WTC11 (cell line): ENCODE results near the gene TCF12. TPM values are rescaled to one million over a fixed set of nuclear protein-coding genes. Genes with fewer than 3 reads are reported as not detected.

ENCODE experiments used
- ATAC-seq: fragments of 200-7000 bp; cut with Tn5 transposase; 2 replicates; pipeline ENCODE4 v1.10.0; 2021; ENCODE audit warnings: mild to moderate bottlenecking, moderate library complexity
- CTCF ChIA-PET: fragments of 300-600 bp; sonication (Branson Sonifier 250); formaldehyde crosslinking; loops from one replicate; lab custom pipeline; 2021; ENCODE audit warnings: antibody characterized with exemption; lab: Charles Lee
- POLR2A ChIA-PET: fragments of 350-600 bp; sonication (Branson Sonifier 250); formaldehyde crosslinking; loops from one replicate; lab custom pipeline; 2021; ENCODE audit warnings: antibody characterized with exemption; lab: Charles Lee
- DNase-seq: peaks from one replicate; pipeline ENCODE4 v3.0.0; 2021; ENCODE audit warnings: low spot score
- H3K27ac Mint-ChIP-seq: 2 replicates; pipeline ENCODE4 v1.8.0; 2021; ENCODE audit warnings: mixed read lengths
- H3K27me3 Mint-ChIP-seq: 2 replicates; pipeline ENCODE4 v1.8.0; 2021; ENCODE audit warnings: low read depth, mild to moderate bottlenecking, moderate library complexity, mixed read lengths
- H3K36me3 Mint-ChIP-seq: 2 replicates; pipeline ENCODE4 v1.8.0; 2021; ENCODE audit warnings: mixed read lengths
- H3K4me1 Mint-ChIP-seq: 2 replicates; pipeline ENCODE4 v1.8.0; 2022; ENCODE audit warnings: mixed read lengths
- H3K4me3 Mint-ChIP-seq: 2 replicates; pipeline ENCODE4 v1.8.0; 2021; ENCODE audit warnings: mild to moderate bottlenecking, moderate library complexity, mixed read lengths
- H3K9me3 Mint-ChIP-seq: 2 replicates; pipeline ENCODE4 v1.8.0; 2021; ENCODE audit warnings: mixed read lengths
- CBFB ChIP-seq: sonication (generic); formaldehyde crosslinking; IDR thresholded peaks from 2 replicates; pipeline ENCODE4 v1.8.1; 2022; ENCODE audit warnings: mild to moderate bottlenecking, low read depth, missing genetic modification reagents
- CREB1 ChIP-seq: sonication (generic); formaldehyde crosslinking; IDR thresholded peaks from 2 replicates; pipeline ENCODE4 v1.8.0; 2023; ENCODE audit warnings: mild to moderate bottlenecking, missing genetic modification reagents
- EMX1 ChIP-seq: fragments of 250-450 bp; sonication (Bioruptor Pico); IDR thresholded peaks from 2 replicates; pipeline ENCODE4 v1.8.0; 2021; ENCODE audit warnings: mild to moderate bottlenecking
- FOXJ3 ChIP-seq: sonication (generic); formaldehyde crosslinking; IDR thresholded peaks from 2 replicates; pipeline ENCODE4 v1.9.0; 2021; ENCODE audit warnings: missing genetic modification reagents, mild to moderate bottlenecking, borderline replicate concordance
- FOXK1 ChIP-seq: sonication (generic); formaldehyde crosslinking; IDR thresholded peaks from 2 replicates; pipeline ENCODE4 v1.8.0; 2022; ENCODE audit warnings: mild to moderate bottlenecking, moderate library complexity, missing genetic modification reagents
- GTF2I ChIP-seq: fragments of 250-450 bp; sonication (Bioruptor Pico); conservative IDR thresholded peaks from 2 replicates; pipeline ENCODE4 v1.4.0; 2021; ENCODE audit warnings: mild to moderate bottlenecking
- JAZF1 ChIP-seq: fragments of 250-450 bp; sonication (Bioruptor Pico); IDR thresholded peaks from 2 replicates; pipeline ENCODE4 v1.9.0; 2021; ENCODE audit warnings: moderate library complexity, mild to moderate bottlenecking, inconsistent platforms
- KAT7 ChIP-seq: sonication (generic); formaldehyde crosslinking; IDR thresholded peaks from 2 replicates; pipeline ENCODE4 v1.8.1; 2023; ENCODE audit warnings: missing genetic modification reagents, mild to moderate bottlenecking, borderline replicate concordance
- SMAD4 ChIP-seq: sonication (generic); formaldehyde crosslinking; IDR thresholded peaks from 2 replicates; pipeline ENCODE4 v1.8.0; 2022; ENCODE audit warnings: mild to moderate bottlenecking, missing genetic modification reagents
- SOX15 ChIP-seq: fragments of 250-450 bp; sonication (Bioruptor Pico); IDR thresholded peaks from 2 replicates; pipeline ENCODE4 v1.9.0; 2021; ENCODE audit warnings: mild to moderate bottlenecking
- TEAD4 ChIP-seq: sonication (generic); formaldehyde crosslinking; IDR thresholded peaks from 2 replicates; pipeline ENCODE4 v1.8.0; 2022; ENCODE audit warnings: mild to moderate bottlenecking, missing genetic modification reagents
- ZNF219 ChIP-seq: sonication (generic); formaldehyde crosslinking; IDR thresholded peaks from 2 replicates; pipeline ENCODE4 v1.8.0; 2023; ENCODE audit warnings: missing genetic modification reagents, mild to moderate bottlenecking, borderline replicate concordance
- ZNF317 ChIP-seq: sonication (generic); formaldehyde crosslinking; IDR thresholded peaks from 2 replicates; pipeline ENCODE4 v1.8.1; 2023; ENCODE audit warnings: low read depth, mild to moderate bottlenecking, moderate library complexity, missing genetic modification reagents, borderline replicate concordance
- ZNF396 ChIP-seq: fragments of 250-450 bp; sonication (Bioruptor Pico); IDR thresholded peaks from 2 replicates; pipeline ENCODE4 v1.8.0; 2021; ENCODE audit warnings: mild to moderate bottlenecking, moderate library complexity, borderline replicate concordance
- ZNF416 ChIP-seq: fragments of 250-450 bp; sonication (Bioruptor Pico); IDR thresholded peaks from 2 replicates; pipeline ENCODE4 v1.9.0; 2021; ENCODE audit warnings: mild to moderate bottlenecking, inconsistent platforms
- ZNF423 ChIP-seq: fragments of 250-450 bp; sonication (Bioruptor Pico); IDR thresholded peaks from 2 replicates; pipeline ENCODE4 v2.1.2; 2022; ENCODE audit warnings: mild to moderate bottlenecking, moderate library complexity
- ZNF671 ChIP-seq: fragments of 250-450 bp; sonication (Bioruptor Pico); IDR thresholded peaks from 2 replicates; pipeline ENCODE4 v1.8.0; 2021; ENCODE audit warnings: mild to moderate bottlenecking
- total RNA-seq: library from RNA; stranded (reverse); gene quantifications from 3 replicates; pipeline ENCODE4 v1.2.3, GENCODE V29; 2021
- TF ChIP-seq, protein P1 (sequence below): fragments of 250-450 bp; sonication (Bioruptor Pico); IDR thresholded peaks from 2 replicates; pipeline ENCODE4 v1.8.0; 2021; ENCODE audit warnings: mild to moderate bottlenecking
- TF ChIP-seq, protein P2 (sequence below): sonication (generic); formaldehyde crosslinking; IDR thresholded peaks from 2 replicates; pipeline ENCODE4 v1.8.0; 2023; ENCODE audit warnings: missing genetic modification reagents
- TF ChIP-seq, protein P3 (sequence below): fragments of 250-450 bp; sonication (Bioruptor Pico); IDR thresholded peaks from 2 replicates; pipeline ENCODE4 v1.9.0; 2021; ENCODE audit warnings: mild to moderate bottlenecking, borderline replicate concordance
- TF ChIP-seq, protein P4 (sequence below): sonication (generic); formaldehyde crosslinking; IDR thresholded peaks from 2 replicates; pipeline ENCODE4 v1.8.1; 2022; ENCODE audit warnings: mild to moderate bottlenecking, missing genetic modification reagents, moderate library complexity, borderline replicate concordance
- TF ChIP-seq, protein P5 (sequence below): sonication (generic); formaldehyde crosslinking; IDR thresholded peaks from 2 replicates; pipeline ENCODE4 v1.8.0; 2022; ENCODE audit warnings: mild to moderate bottlenecking, missing genetic modification reagents
- TF ChIP-seq, protein P6 (sequence below): sonication (generic); formaldehyde crosslinking; IDR thresholded peaks from 2 replicates; pipeline ENCODE4 v1.8.0; 2022; ENCODE audit warnings: missing genetic modification reagents
- TF ChIP-seq, protein P7 (sequence below): sonication (generic); formaldehyde crosslinking; IDR thresholded peaks from 2 replicates; pipeline ENCODE4 v1.8.0; 2022; ENCODE audit warnings: mild to moderate bottlenecking, missing genetic modification reagents

TCF12 gene
- total RNA-seq, 1 experiment from 2014 or later, result 73.2 TPM

DNA sequence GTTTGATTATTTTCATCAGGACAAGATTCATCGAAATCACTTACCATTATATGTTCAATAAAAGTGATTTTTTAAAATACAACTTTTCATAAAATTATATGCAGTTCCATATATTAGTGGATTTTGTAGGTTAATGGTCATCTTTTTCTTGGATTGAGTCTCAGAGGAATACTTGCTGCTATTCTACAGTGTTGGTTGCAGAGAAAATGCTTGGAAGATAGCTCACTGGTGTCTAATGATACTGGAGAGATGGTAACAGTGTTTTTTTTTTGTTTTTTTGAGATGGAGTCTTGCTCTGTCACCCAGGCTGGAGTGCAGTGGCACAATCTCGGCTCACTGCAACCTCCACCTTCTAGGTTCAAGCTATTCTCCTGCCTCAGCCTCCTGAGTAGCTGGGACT lies 143.3 kb downstream of the TCF12 start:
- ATAC-seq, result no peak
- no peak overlapping the region for H3K4me3 Mint-ChIP-seq
- no peaks in the 10 kb centered on the region for H3K27me3 Mint-ChIP-seq
- no peak overlapping the region for H3K27ac Mint-ChIP-seq
- peaks cover 34% of the 10 kb centered on the region for H3K4me1 Mint-ChIP-seq
- no peak for DNase-seq
- CTCF ChIA-PET, result no interaction called here
- POLR2A ChIA-PET, result no interaction called here
- no peaks in the 10 kb centered on the region for H3K9me3 Mint-ChIP-seq
- TF ChIP-seq CREB1 (CRISPR knock-in tag) (no peak), CBFB (CRISPR knock-in tag) (no peak), EMX1 (CRISPR knock-in tag) (no peak), SOX15 (CRISPR knock-in tag) (no peak), ZNF423 (no peak), FOXK1 (CRISPR knock-in tag) (no peak), ZNF317 (CRISPR knock-in tag) (no peak), ZNF219 (CRISPR knock-in tag) (no peak), KAT7 (CRISPR knock-in tag) (no peak), SMAD4 (CRISPR knock-in tag) (no peak), TEAD4 (CRISPR knock-in tag) (no peak), FOXJ3 (CRISPR knock-in tag) (no peak)
- TF ChIP-seq, protein P1, sequence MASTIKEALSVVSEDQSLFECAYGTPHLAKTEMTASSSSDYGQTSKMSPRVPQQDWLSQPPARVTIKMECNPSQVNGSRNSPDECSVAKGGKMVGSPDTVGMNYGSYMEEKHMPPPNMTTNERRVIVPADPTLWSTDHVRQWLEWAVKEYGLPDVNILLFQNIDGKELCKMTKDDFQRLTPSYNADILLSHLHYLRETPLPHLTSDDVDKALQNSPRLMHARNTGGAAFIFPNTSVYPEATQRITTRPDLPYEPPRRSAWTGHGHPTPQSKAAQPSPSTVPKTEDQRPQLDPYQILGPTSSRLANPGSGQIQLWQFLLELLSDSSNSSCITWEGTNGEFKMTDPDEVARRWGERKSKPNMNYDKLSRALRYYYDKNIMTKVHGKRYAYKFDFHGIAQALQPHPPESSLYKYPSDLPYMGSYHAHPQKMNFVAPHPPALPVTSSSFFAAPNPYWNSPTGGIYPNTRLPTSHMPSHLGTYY (CRISPR knock-in tag), result no peak
- TF ChIP-seq, protein P2, sequence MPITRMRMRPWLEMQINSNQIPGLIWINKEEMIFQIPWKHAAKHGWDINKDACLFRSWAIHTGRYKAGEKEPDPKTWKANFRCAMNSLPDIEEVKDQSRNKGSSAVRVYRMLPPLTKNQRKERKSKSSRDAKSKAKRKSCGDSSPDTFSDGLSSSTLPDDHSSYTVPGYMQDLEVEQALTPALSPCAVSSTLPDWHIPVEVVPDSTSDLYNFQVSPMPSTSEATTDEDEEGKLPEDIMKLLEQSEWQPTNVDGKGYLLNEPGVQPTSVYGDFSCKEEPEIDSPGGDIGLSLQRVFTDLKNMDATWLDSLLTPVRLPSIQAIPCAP, result no peak
- TF ChIP-seq, protein P3, sequence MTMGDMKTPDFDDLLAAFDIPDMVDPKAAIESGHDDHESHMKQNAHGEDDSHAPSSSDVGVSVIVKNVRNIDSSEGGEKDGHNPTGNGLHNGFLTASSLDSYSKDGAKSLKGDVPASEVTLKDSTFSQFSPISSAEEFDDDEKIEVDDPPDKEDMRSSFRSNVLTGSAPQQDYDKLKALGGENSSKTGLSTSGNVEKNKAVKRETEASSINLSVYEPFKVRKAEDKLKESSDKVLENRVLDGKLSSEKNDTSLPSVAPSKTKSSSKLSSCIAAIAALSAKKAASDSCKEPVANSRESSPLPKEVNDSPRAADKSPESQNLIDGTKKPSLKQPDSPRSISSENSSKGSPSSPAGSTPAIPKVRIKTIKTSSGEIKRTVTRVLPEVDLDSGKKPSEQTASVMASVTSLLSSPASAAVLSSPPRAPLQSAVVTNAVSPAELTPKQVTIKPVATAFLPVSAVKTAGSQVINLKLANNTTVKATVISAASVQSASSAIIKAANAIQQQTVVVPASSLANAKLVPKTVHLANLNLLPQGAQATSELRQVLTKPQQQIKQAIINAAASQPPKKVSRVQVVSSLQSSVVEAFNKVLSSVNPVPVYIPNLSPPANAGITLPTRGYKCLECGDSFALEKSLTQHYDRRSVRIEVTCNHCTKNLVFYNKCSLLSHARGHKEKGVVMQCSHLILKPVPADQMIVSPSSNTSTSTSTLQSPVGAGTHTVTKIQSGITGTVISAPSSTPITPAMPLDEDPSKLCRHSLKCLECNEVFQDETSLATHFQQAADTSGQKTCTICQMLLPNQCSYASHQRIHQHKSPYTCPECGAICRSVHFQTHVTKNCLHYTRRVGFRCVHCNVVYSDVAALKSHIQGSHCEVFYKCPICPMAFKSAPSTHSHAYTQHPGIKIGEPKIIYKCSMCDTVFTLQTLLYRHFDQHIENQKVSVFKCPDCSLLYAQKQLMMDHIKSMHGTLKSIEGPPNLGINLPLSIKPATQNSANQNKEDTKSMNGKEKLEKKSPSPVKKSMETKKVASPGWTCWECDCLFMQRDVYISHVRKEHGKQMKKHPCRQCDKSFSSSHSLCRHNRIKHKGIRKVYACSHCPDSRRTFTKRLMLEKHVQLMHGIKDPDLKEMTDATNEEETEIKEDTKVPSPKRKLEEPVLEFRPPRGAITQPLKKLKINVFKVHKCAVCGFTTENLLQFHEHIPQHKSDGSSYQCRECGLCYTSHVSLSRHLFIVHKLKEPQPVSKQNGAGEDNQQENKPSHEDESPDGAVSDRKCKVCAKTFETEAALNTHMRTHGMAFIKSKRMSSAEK (CRISPR knock-in tag), result no peak
- TF ChIP-seq, protein P4, sequence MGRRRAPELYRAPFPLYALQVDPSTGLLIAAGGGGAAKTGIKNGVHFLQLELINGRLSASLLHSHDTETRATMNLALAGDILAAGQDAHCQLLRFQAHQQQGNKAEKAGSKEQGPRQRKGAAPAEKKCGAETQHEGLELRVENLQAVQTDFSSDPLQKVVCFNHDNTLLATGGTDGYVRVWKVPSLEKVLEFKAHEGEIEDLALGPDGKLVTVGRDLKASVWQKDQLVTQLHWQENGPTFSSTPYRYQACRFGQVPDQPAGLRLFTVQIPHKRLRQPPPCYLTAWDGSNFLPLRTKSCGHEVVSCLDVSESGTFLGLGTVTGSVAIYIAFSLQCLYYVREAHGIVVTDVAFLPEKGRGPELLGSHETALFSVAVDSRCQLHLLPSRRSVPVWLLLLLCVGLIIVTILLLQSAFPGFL, result no peak
- TF ChIP-seq, all 79 proteins: peak for 0
- no peaks in the 10 kb centered on the region for H3K36me3 Mint-ChIP-seq

DNA sequence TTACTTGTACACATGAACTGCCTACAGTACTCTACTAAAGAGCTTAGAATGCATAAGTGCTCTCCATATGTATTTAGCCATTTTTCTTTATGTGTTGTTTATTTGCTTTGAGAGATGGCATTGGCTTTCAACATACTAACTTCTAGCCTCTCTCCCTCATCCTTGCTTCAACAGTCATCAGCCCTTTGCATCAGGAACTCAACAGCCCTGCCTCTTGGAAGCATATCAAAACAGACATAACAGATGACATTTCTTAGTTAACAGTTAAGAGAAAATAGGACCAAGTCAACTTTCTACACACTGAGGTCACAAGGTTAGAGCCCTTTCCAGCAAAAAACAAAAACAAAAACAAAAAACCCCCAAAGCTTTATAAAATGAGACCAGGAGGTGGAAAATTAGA lies 145.6 kb downstream of the TCF12 start:
- no peaks in the 10 kb centered on the region for H3K36me3 Mint-ChIP-seq
- H3K27ac Mint-ChIP-seq, result no peak overlapping the region; the same call in 1 of the 2 replicates
- no peak for ATAC-seq
- H3K27me3 Mint-ChIP-seq, result no peaks in the 10 kb centered on the region
- POLR2A ChIA-PET, result no interaction called here
- CTCF ChIA-PET, result no interaction called here
- TF ChIP-seq ZNF671 (CRISPR knock-in tag), result no peak
- TF ChIP-seq, protein P5, sequence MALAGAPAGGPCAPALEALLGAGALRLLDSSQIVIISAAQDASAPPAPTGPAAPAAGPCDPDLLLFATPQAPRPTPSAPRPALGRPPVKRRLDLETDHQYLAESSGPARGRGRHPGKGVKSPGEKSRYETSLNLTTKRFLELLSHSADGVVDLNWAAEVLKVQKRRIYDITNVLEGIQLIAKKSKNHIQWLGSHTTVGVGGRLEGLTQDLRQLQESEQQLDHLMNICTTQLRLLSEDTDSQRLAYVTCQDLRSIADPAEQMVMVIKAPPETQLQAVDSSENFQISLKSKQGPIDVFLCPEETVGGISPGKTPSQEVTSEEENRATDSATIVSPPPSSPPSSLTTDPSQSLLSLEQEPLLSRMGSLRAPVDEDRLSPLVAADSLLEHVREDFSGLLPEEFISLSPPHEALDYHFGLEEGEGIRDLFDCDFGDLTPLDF, result no peak
- TF ChIP-seq SMAD4 (CRISPR knock-in tag), result no peak
- TF ChIP-seq GTF2I (CRISPR knock-in tag), result no peak
- no peak for TF ChIP-seq ZNF396 (CRISPR knock-in tag)
- TF ChIP-seq, protein P6, sequence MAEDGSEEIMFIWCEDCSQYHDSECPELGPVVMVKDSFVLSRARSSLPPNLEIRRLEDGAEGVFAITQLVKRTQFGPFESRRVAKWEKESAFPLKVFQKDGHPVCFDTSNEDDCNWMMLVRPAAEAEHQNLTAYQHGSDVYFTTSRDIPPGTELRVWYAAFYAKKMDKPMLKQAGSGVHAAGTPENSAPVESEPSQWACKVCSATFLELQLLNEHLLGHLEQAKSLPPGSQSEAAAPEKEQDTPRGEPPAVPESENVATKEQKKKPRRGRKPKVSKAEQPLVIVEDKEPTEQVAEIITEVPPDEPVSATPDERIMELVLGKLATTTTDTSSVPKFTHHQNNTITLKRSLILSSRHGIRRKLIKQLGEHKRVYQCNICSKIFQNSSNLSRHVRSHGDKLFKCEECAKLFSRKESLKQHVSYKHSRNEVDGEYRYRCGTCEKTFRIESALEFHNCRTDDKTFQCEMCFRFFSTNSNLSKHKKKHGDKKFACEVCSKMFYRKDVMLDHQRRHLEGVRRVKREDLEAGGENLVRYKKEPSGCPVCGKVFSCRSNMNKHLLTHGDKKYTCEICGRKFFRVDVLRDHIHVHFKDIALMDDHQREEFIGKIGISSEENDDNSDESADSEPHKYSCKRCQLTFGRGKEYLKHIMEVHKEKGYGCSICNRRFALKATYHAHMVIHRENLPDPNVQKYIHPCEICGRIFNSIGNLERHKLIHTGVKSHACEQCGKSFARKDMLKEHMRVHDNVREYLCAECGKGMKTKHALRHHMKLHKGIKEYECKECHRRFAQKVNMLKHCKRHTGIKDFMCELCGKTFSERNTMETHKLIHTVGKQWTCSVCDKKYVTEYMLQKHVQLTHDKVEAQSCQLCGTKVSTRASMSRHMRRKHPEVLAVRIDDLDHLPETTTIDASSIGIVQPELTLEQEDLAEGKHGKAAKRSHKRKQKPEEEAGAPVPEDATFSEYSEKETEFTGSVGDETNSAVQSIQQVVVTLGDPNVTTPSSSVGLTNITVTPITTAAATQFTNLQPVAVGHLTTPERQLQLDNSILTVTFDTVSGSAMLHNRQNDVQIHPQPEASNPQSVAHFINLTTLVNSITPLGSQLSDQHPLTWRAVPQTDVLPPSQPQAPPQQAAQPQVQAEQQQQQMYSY (CRISPR knock-in tag), result no peak
- TF ChIP-seq, protein P7, sequence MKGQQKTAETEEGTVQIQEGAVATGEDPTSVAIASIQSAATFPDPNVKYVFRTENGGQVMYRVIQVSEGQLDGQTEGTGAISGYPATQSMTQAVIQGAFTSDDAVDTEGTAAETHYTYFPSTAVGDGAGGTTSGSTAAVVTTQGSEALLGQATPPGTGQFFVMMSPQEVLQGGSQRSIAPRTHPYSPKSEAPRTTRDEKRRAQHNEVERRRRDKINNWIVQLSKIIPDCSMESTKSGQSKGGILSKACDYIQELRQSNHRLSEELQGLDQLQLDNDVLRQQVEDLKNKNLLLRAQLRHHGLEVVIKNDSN, result no peak
- no peak for TF ChIP-seq JAZF1 (CRISPR knock-in tag)
- no peak for TF ChIP-seq ZNF219 (CRISPR knock-in tag)
- no peak for TF ChIP-seq ZNF416 (CRISPR knock-in tag)
- H3K4me1 Mint-ChIP-seq, result peaks cover 28% of the 10 kb centered on the region
- H3K9me3 Mint-ChIP-seq, result no peaks in the 10 kb centered on the region
- H3K4me3 Mint-ChIP-seq, result no peak overlapping the region
- DNase-seq, result no peak
